ENCODE measurements around the gene INSYN1. TPM values are rescaled to one million over a fixed set of nuclear protein-coding genes. Genes with fewer than 3 reads are reported as not detected.
A peak's percentile ranks its signal among the peaks of the same experiment; 100 is the strongest.

Gene INSYN1
- total RNA-seq, 1 experiment from 2014 or later: not detected

DNA sequence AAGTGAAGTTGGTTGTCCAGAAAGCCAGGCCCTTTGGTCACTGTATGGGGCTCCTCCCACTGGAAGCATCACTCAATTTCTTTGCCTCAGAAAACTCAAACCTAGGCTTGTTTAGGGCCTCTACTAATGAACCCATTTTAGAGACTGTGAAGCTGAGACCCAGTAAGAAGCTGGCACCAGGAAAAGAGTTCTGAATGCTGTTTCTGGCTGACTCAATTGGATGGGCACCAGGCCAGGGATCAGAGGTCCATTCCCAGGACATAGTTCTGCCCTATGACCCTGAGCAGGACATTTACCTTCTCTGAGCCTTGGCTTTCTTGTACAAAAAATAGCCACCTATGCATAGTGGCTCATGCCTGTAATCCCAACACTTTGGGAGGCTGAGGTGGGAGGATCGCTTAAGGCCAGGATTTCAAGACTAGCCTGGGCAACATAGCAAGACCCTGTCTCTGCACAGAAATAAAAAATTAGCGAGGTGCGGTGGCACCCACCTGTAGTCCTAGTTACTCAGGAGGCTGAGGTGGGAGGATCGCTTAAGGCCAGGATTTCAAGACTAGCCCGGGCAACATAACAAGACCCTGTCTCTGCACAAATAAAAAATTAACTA lies 38.4 kb downstream of the INSYN1 start:
- Histone ChIP-seq H4K20me1 (ENCODE audit: low read length) (no peaks in the 10 kb centered on the region), H3F3A (ENCODE audit: low read length, unreplicated experiment) (no peaks in the 10 kb centered on the region), H3K4me1 (ENCODE audit: insufficient read depth, low read length) (no peaks in the 10 kb centered on the region), H3K4me2 (ENCODE audit: low read length) (no peak overlapping the region), H3K79me2 (ENCODE audit: low read length) (no peaks in the 10 kb centered on the region), H2AFZ (ENCODE audit: low read length) (no peak overlapping the region), H3K36me3 (ENCODE audit: low read depth, low read length) (peaks cover 6% of the 10 kb centered on the region; the same call in 1 of the 2 replicates), H3K9me3 (ENCODE audit: low read length) (no peaks in the 10 kb centered on the region), H3K27me3 (ENCODE audit: low read length) (no peaks in the 10 kb centered on the region), H3K9ac (ENCODE audit: low read length) (no peak overlapping the region), H3K27ac (ENCODE audit: low read length) (no peak overlapping the region), H3K9me2 (replicated peaks; ENCODE audit: low read length) (no peaks in the 10 kb centered on the region), H3K4me3 (ENCODE audit: low read length) (no peak overlapping the region)
- ATAC-seq (no peak), DNase-seq (no peak)
- ChIA-PET CTCF (no interaction called here), POLR2A (ENCODE audit: unreplicated experiment) (no interaction called here)
- intact Hi-C loops (cut with micrococcal nuclease): no loop called here
- TF ChIP-seq, protein P1, sequence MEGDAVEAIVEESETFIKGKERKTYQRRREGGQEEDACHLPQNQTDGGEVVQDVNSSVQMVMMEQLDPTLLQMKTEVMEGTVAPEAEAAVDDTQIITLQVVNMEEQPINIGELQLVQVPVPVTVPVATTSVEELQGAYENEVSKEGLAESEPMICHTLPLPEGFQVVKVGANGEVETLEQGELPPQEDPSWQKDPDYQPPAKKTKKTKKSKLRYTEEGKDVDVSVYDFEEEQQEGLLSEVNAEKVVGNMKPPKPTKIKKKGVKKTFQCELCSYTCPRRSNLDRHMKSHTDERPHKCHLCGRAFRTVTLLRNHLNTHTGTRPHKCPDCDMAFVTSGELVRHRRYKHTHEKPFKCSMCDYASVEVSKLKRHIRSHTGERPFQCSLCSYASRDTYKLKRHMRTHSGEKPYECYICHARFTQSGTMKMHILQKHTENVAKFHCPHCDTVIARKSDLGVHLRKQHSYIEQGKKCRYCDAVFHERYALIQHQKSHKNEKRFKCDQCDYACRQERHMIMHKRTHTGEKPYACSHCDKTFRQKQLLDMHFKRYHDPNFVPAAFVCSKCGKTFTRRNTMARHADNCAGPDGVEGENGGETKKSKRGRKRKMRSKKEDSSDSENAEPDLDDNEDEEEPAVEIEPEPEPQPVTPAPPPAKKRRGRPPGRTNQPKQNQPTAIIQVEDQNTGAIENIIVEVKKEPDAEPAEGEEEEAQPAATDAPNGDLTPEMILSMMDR (conservative IDR thresholded peaks at IDR 0.05; ENCODE audit: low read depth, low read length): no peak
- TF ChIP-seq EZH2phosphoT487 (IDR thresholded peaks at IDR 0.05; ENCODE audit: borderline replicate concordance, low read length): no peak
- TF ChIP-seq EZH2 (IDR thresholded peaks at IDR 0.05; ENCODE audit: low read length, unreplicated experiment): no peak
- BruUV-seq (replicated peaks): no TSS peak

DNA sequence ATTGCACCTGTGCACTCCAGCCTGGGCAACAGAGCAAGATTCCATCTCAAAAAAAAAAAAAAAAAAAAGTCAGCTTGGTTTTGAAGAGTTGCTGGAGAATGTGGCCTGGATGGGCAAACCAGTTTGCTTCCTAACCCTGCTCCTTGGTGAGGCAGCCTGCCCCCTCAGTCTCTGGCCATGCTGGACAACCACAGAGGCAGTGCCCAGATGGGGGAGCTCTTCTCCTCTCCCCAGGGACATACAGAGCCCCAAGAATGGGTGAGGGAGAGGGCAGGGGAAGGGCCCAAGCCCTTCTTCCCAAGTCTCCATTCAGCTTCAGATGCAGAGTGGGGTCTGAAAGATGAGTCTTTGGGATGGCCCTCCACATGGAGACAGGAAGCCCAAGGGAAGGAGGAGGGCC lies 41.0 kb downstream of the INSYN1 start:
- no peaks in the 10 kb centered on the region for H3K4me1 ChIP-seq (ENCODE audit: insufficient read depth, low read length)
- DNase-seq: no peak
- TF ChIP-seq EZH2phosphoT487 (IDR thresholded peaks at IDR 0.05; ENCODE audit: borderline replicate concordance, low read length) (no peak), EZH2 (IDR thresholded peaks at IDR 0.05; ENCODE audit: low read length, unreplicated experiment) (no peak)
- TF ChIP-seq, protein P1 (conservative IDR thresholded peaks at IDR 0.05; ENCODE audit: low read depth, low read length): peak; percentile 34
- H3K9ac ChIP-seq (ENCODE audit: low read length): no peak overlapping the region
- no TSS peak for BruUV-seq (replicated peaks)
- H4K20me1 ChIP-seq (ENCODE audit: low read length): no peaks in the 10 kb centered on the region
- intact Hi-C loops (cut with micrococcal nuclease): no loop called here
- ATAC-seq: no peak
- H2AFZ ChIP-seq (ENCODE audit: low read length): no peak overlapping the region
- no peaks in the 10 kb centered on the region for H3K79me2 ChIP-seq (ENCODE audit: low read length)
- no peaks in the 10 kb centered on the region for H3K9me3 ChIP-seq (ENCODE audit: low read length)
- H3K27ac ChIP-seq (ENCODE audit: low read length): no peak overlapping the region
- H3K27me3 ChIP-seq (ENCODE audit: low read length): no peaks in the 10 kb centered on the region
- ChIA-PET CTCF (no interaction called here), POLR2A (ENCODE audit: unreplicated experiment) (interaction anchor here (0.6 kb wide), 1 partner anchor 404 kb away, joined by 4 read pairs; no protein-coding TSS in a partner anchor)
- peaks cover 9% of the 10 kb centered on the region for H3K36me3 ChIP-seq (ENCODE audit: low read depth, low read length)
- no peak overlapping the region for H3K4me3 ChIP-seq (ENCODE audit: low read length)
- no peak overlapping the region for H3K4me2 ChIP-seq (ENCODE audit: low read length)
- H3K9me2 ChIP-seq (replicated peaks; ENCODE audit: low read length): no peaks in the 10 kb centered on the region
- H3F3A ChIP-seq (ENCODE audit: low read length, unreplicated experiment): no peaks in the 10 kb centered on the region

DNA sequence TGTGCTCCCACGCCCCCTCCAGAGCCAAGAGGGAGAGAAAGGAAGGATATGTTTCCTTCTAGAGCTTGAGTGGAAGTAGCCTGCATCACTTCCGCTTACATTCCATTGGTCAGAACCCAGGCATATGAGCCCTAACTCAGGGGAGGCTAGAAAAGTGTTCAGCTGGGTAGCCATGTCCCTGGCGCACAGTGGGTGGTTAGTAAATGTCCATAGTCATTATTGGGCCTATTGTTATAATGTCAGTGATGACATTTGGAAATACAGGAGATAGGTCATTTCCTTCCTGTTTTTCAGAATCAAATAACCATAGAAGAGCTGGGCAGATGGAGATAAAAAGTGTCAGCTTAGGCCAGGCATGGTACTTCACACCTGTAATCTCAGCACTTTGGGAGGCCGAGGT lies 41.6 kb downstream of the INSYN1 start:
- Histone ChIP-seq H3K36me3 (ENCODE audit: low read depth, low read length) (peaks cover 9% of the 10 kb centered on the region), H3K4me1 (ENCODE audit: insufficient read depth, low read length) (no peaks in the 10 kb centered on the region), H3K4me2 (ENCODE audit: low read length) (no peak overlapping the region), H3K4me3 (ENCODE audit: low read length) (no peak overlapping the region), H4K20me1 (ENCODE audit: low read length) (no peaks in the 10 kb centered on the region), H3F3A (ENCODE audit: low read length, unreplicated experiment) (no peaks in the 10 kb centered on the region), H3K9ac (ENCODE audit: low read length) (no peak overlapping the region), H3K9me3 (ENCODE audit: low read length) (no peaks in the 10 kb centered on the region), H3K27ac (ENCODE audit: low read length) (no peak overlapping the region), H2AFZ (ENCODE audit: low read length) (no peak overlapping the region), H3K79me2 (ENCODE audit: low read length) (no peaks in the 10 kb centered on the region), H3K9me2 (replicated peaks; ENCODE audit: low read length) (no peaks in the 10 kb centered on the region), H3K27me3 (ENCODE audit: low read length) (no peaks in the 10 kb centered on the region)
- DNase-seq (no peak), ATAC-seq (no peak)
- CTCF ChIA-PET: no interaction called here
- intact Hi-C loops (cut with micrococcal nuclease): no loop called here
- TF ChIP-seq EZH2phosphoT487 (IDR thresholded peaks at IDR 0.05; ENCODE audit: borderline replicate concordance, low read length) (no peak), EZH2 (IDR thresholded peaks at IDR 0.05; ENCODE audit: low read length, unreplicated experiment) (no peak)
- TF ChIP-seq, protein P1 (conservative IDR thresholded peaks at IDR 0.05; ENCODE audit: low read depth, low read length): no peak
- no TSS peak for BruUV-seq (replicated peaks)
- POLR2A ChIA-PET (ENCODE audit: unreplicated experiment): interaction anchor here (0.6 kb wide), 1 partner anchor 403 kb away, joined by 4 read pairs; no protein-coding TSS in a partner anchor
